K562 (cell line): ENCODE data around the gene ITGA1. TPM values are rescaled to one million over a fixed set of nuclear protein-coding genes. Genes with fewer than 3 reads are reported as not detected.

Experiments
- BRCA1 ChIP-seq, 2 experiments: fragments of 450-650 bp in 1 of 2; sonication (generic) in 1 of 2; formaldehyde crosslinking in 1 of 2; IDR thresholded peaks; 2 replicates each; pipeline versions ENCODE4 v1.5.0 to v1.6.1; 2017 to 2020; ENCODE audit warnings: mild to moderate bottlenecking in 1 of 2, missing genetic modification reagents in 1 of 2
- ETS1 ChIP-seq: conservative IDR thresholded peaks from 2 replicates; pipeline ENCODE4 v1.6.1; 2011; ENCODE audit warnings: low read depth, mild to moderate bottlenecking, low read length; ENCODE audit not compliant: control insufficient read depth
- GTF2E2 ChIP-seq: fragments of 200-800 bp; sonication (Bioruptor generic); IDR thresholded peaks from 2 replicates; pipeline ENCODE4 v1.6.1; 2016; ENCODE audit warnings: missing genetic modification characterization, missing compliant biosample characterization
- JUND ChIP-seq, 2 experiments: IDR thresholded peaks; 2 replicates in 1 of 2; 3 replicates in 1 of 2; pipeline ENCODE4 v1.6.1; 2011; ENCODE audit warnings: borderline replicate concordance in 2 of 2, low read depth in 2 of 2, low read length in 2 of 2, improper control_type of control experiment in 1 of 2, missing biosample characterization in 1 of 2, missing genetic modification characterization in 1 of 2, missing genetic modification reagents in 1 of 2
- RBM17 ChIP-seq: fragments of 200-400 bp; formaldehyde crosslinking; IDR thresholded peaks from 2 replicates; pipeline ENCODE4 v1.6.1; 2017; ENCODE audit warnings: low read depth, mild to moderate bottlenecking, low read length, borderline replicate concordance
- ZBTB17 ChIP-seq: fragments of 450-650 bp; formaldehyde crosslinking; IDR thresholded peaks from 2 replicates; pipeline ENCODE4 v1.4.0; 2020; ENCODE audit warnings: mild to moderate bottlenecking
- ZNF407 ChIP-seq: fragments of 450-650 bp; IDR thresholded peaks from 2 replicates; pipeline ENCODE4 v1.6.1; 2016; ENCODE audit warnings: low read depth
- ZNF77 ChIP-seq: fragments of 250-450 bp; sonication (Bioruptor Pico); IDR thresholded peaks from 2 replicates; pipeline ENCODE4 v1.5.0; 2020
- polyA plus RNA-seq, 8 experiments: library from polyadenylated mRNA; depleted of rRNA in 4 of 8; stranded (reverse) in 5 of 8; unstranded in 3 of 8; fragments of >200 nt; fragmentation: Nextera tagmentation in 2 of 8; fragmentation: Illumina TruSeq in 1 of 8; extraction: Ambion mirVana in 2 of 8; extraction: Trizol in 1 of 8; gene quantifications; 2 replicates each; pipeline versions ENCODE4 v1.2.1 to v1.2.3, GENCODE V29; 2011 to 2014; ENCODE audit warnings: inconsistent platforms in 1 of 8, missing spikeins in 1 of 8
- total RNA-seq, 7 experiments: library from RNA; depleted of rRNA in 6 of 7; stranded (reverse); fragments of >200 nt in 6 of 7; fragmentation: Illumina TruSeq in 2 of 7; extraction: Trizol in 2 of 7; gene quantifications; 2 replicates each; pipeline versions ENCODE4 v1.2.1 to v1.2.3, GENCODE V29; 2011 to 2021; ENCODE audit warnings: low replicate concordance in 1 of 7

Gene ITGA1
- total and polyA plus RNA-seq, 9 of the 15 experiments (the other 6 are each of a cell fraction or from before 2014, with no cell fraction given) = 0.04 to 0.22 TPM; not detected in 7

- TF ChIP-seq ZNF407 (no peak), GTF2E2 (tag) (no peak), BRCA1 (IDR thresholded peaks at IDR 0.05) (no peak), BRCA1 (CRISPR knock-in tag; IDR thresholded peaks at IDR 0.05) (no peak), ETS1 (no peak), ZBTB17 (CRISPR knock-in tag) (no peak), RBM17 (no peak), JUND (IDR thresholded peaks at IDR 0.05; ENCODE audit: borderline replicate concordance, low read depth, low read length) (no peak), JUND (tag; IDR thresholded peaks at IDR 0.05; ENCODE audit: borderline replicate concordance, low read depth, low read length) (no peak), ZNF77 (CRISPR knock-in tag) (no peak)
These were observed 29.7 kb upstream of the ITGA1 start (continued) for GRCh38 chr5:52758014-52758413.
